B cell (primary cell): ENCODE results near the gene EHD4. TPM values are rescaled to one million over a fixed set of nuclear protein-coding genes. Genes with fewer than 3 reads are reported as not detected.

Experiments used
- ATAC-seq: fragments of 200-7000 bp; cut with Tn5 transposase; one replicate; pipeline ENCODE4 v1.10.0; 2021; ENCODE audit warnings: low read depth, mild to moderate bottlenecking, moderate number of reproducible peaks, moderate library complexity
- CTCF ChIA-PET: fragments of 350-600 bp; sonication (Branson Sonifier 250); formaldehyde crosslinking; loops from one replicate; lab custom pipeline; 2021; ENCODE audit warnings: antibody characterized with exemption, inconsistent platforms; lab: Charles Lee
- POLR2A ChIA-PET: fragments of 350-600 bp; sonication (Branson Sonifier 250); formaldehyde crosslinking; loops from one replicate; lab custom pipeline; 2021; ENCODE audit warnings: antibody characterized with exemption; lab: Charles Lee
- DNase-seq: peaks from one replicate; pipeline ENCODE4 v3.0.0; 2013
- H2AFZ ChIP-seq: 2 replicates; pipeline ENCODE4 v1.6.1; 2012; ENCODE audit warnings: mild to moderate bottlenecking, low read depth, low read length; ENCODE audit not compliant: insufficient read depth, poor library complexity, severe bottlenecking
- H3K27ac ChIP-seq, 2 donors: 1 replicate in 1 of 2; 2 replicates in 1 of 2; pipeline ENCODE4 v1.5.1; 2012 to 2013; ENCODE audit warnings: low read length in 2 of 2, mild to moderate bottlenecking in 2 of 2, moderate library complexity in 1 of 2
- H3K27me3 ChIP-seq, 4 experiments: fragments of 200-600 bp in 1 of 4; sonication (generic) in 1 of 4; replicated peaks in 1 of 4; 1 replicate in 2 of 4; 2 replicates in 2 of 4; pipeline versions ENCODE4 v1.6.1 to v1.7.0; 2013 to 2016; ENCODE audit warnings: low read length in 3 of 4, mild to moderate bottlenecking in 2 of 4, mixed read lengths in 1 of 4, moderate library complexity in 1 of 4; ENCODE audit not compliant: insufficient read depth in 4 of 4, control insufficient read depth in 3 of 4; ENCODE audit errors: control extremely low read depth in 1 of 4
- H3K36me3 ChIP-seq, 2 experiments: replicated peaks in 1 of 2; 1 replicate in 1 of 2; 2 replicates in 1 of 2; pipeline versions ENCODE4 v1.6.1 to v1.7.1; 2013; ENCODE audit warnings: low read length in 1 of 2; ENCODE audit not compliant: insufficient read depth in 2 of 2, control insufficient read depth in 1 of 2; ENCODE audit errors: control extremely low read depth in 1 of 2, extremely low read depth in 1 of 2
- H3K4me1 ChIP-seq, 2 donors: fragments of 200-600 bp in 1 of 2; sonication (generic) in 1 of 2; 1 replicate in 1 of 2; 2 replicates in 1 of 2; pipeline versions ENCODE4 v1.5.1 to v1.6.1; 2013 to 2017; ENCODE audit warnings: low read length in 2 of 2; ENCODE audit not compliant: control insufficient read depth in 2 of 2, insufficient read depth in 2 of 2
- H3K4me2 ChIP-seq: replicated peaks from 2 replicates; pipeline ENCODE3; 2012; ENCODE audit warnings: mild to moderate bottlenecking, low read depth, low read length; ENCODE audit not compliant: poor library complexity, severe bottlenecking
- H3K4me3 ChIP-seq, 5 experiments: fragments of 200-600 bp in 1 of 5; sonication (generic) in 1 of 5; 1 replicate in 3 of 5; 2 replicates in 2 of 5; pipeline versions ENCODE4 v1.5.1 to v1.7.0; 2011 to 2016; ENCODE audit warnings: low read length in 4 of 5, mild to moderate bottlenecking in 4 of 5, low read depth in 2 of 5, control low read depth in 1 of 5, moderate library complexity in 1 of 5; ENCODE audit not compliant: insufficient read depth in 1 of 5; ENCODE audit errors: control extremely low read depth in 1 of 5, extremely low read depth in 1 of 5
- H3K79me2 ChIP-seq: fragments of 200-600 bp; sonication (generic); one replicate; pipeline ENCODE4 v1.6.0; 2016; ENCODE audit warnings: low read length; ENCODE audit not compliant: control insufficient read depth, insufficient read depth
- H3K9ac ChIP-seq: fragments of 200-600 bp; sonication (generic); 2 replicates; pipeline ENCODE4 v1.6.1; 2017; ENCODE audit warnings: mild to moderate bottlenecking, low read length, moderate library complexity
- H3K9me3 ChIP-seq, 3 donors: one replicate each; pipeline versions ENCODE4 v1.6.1 to v1.7.1; 2013; ENCODE audit warnings: low read length in 2 of 3; ENCODE audit not compliant: control insufficient read depth in 2 of 3, insufficient read depth in 1 of 3; ENCODE audit errors: control extremely low read depth in 1 of 3
- H4K20me1 ChIP-seq: 2 replicates; pipeline ENCODE4 v1.6.0; 2012; ENCODE audit warnings: mild to moderate bottlenecking, low read length; ENCODE audit not compliant: insufficient read depth, control insufficient read depth, poor library complexity, severe bottlenecking
- H3K27ac Mint-ChIP-seq: one replicate; pipeline ENCODE4 v1.8.0; 2021; ENCODE audit warnings: mixed read lengths
- H3K27me3 Mint-ChIP-seq: one replicate; pipeline ENCODE4 v1.8.0; 2021; ENCODE audit warnings: mixed read lengths
- H3K4me1 Mint-ChIP-seq: one replicate; pipeline ENCODE4 v1.8.0; 2021; ENCODE audit warnings: mixed read lengths
- H3K4me3 Mint-ChIP-seq: one replicate; pipeline ENCODE4 v1.8.0; 2021; ENCODE audit warnings: mixed read lengths
- H3K9me3 Mint-ChIP-seq: one replicate; pipeline ENCODE4 v1.8.0; 2022; ENCODE audit warnings: mixed read lengths; ENCODE audit not compliant: insufficient read depth
- EZH2 ChIP-seq: IDR thresholded peaks from 2 replicates; pipeline ENCODE4 v1.6.1; 2012; ENCODE audit warnings: borderline replicate concordance, low read depth, mild to moderate bottlenecking, moderate library complexity, low read length; ENCODE audit not compliant: insufficient read depth, poor library complexity, severe bottlenecking
- WGBS: methylation state at CpG from one replicate; pipeline ENCODE4 v1.1.5; 2013; ENCODE audit warnings: missing lambda C conversion rate; ENCODE audit not compliant: insufficient coverage; 5-methylcytosine and 5-hydroxymethylcytosine counted together
- intact Hi-C: fragments of 100-400 bp; cut with micrococcal nuclease; formaldehyde crosslinking; loops from one replicate; pipeline ENCODE4 v1.10.0; 2022
- polyA plus RNA-seq: library from polyadenylated mRNA; depleted of rRNA; stranded (reverse); fragments of >200 nt; gene quantifications from 2 replicates; pipeline ENCODE4 v1.2.3, GENCODE V29; 2012
- total RNA-seq, 2 donors: library from RNA; stranded (reverse); fragments of 120-200 nt in 1 of 2; gene quantifications; 1 replicate in 1 of 2; 2 replicates in 1 of 2; pipeline versions ENCODE4 v1.2.3 to v1.2.4, GENCODE V29; 2013 to 2022
- TF ChIP-seq, protein P1 (sequence below): fragments of 200-600 bp; IDR thresholded peaks from one replicate; pipeline ENCODE4 v1.8.0; 2022; ENCODE audit warnings: antibody characterized with exemption, mild to moderate bottlenecking

The EHD4 gene
- total and polyA plus RNA-seq, 2 donors (not counting 1 experiment from before 2014, with no cell fraction given), result 3.1 to 12.7 TPM

DNA sequence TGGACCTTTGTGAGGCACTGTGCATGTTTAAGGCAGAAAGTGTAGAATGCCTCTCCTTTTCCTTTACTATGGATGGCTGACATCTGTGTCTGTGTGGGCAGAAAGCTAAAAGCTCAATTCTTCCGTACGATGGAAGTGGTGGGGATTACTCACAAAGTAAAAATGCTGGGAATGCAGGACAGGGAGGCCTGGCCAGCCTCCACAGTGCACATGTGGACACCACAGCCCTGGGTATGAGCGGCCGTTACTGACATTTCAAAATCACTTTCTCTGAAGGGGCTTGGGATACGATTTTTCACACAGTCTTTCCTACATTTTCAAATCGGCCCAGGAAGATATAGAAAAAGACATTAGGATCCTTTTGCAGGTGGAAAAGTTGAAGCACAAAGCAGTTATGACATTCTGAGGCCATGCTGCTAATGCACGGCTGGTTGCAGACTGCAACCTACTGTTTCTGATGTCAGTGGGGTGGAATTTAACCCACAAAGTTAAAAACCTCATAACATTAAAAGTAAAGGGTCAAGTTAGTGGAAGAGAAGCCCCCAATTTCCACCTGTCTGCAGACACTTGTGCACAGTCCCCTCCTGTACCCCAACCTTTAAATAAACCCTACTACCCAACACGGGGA lies 27.9 kb downstream of the EHD4 start:
- CTCF ChIA-PET, result no interaction called here
- Histone ChIP-seq H4K20me1 (no peaks in the 10 kb centered on the region), H3K4me1 (no peaks in the 10 kb centered on the region), H2AFZ (no peak overlapping the region), H3K36me3 (peaks cover 7 to 15% of the 10 kb centered on the region in 2 experiments), H3K27ac (no peak overlapping the region), H3K9ac (no peak overlapping the region), H3K4me2 (no peak overlapping the region), H3K4me3 (no peak overlapping the region), H3K79me2 (peaks cover 14% of the 10 kb centered on the region), H3K9me3 (no peaks in the 10 kb centered on the region), H3K27me3 (no peaks in the 10 kb centered on the region)
- intact Hi-C loops, result no loop called here
- no peak overlapping the region for H3K27ac Mint-ChIP-seq
- no peaks in the 10 kb centered on the region for H3K27me3 Mint-ChIP-seq
- POLR2A ChIA-PET, result no interaction called here
- H3K4me3 Mint-ChIP-seq, result no peak overlapping the region
- TF ChIP-seq, protein P1, sequence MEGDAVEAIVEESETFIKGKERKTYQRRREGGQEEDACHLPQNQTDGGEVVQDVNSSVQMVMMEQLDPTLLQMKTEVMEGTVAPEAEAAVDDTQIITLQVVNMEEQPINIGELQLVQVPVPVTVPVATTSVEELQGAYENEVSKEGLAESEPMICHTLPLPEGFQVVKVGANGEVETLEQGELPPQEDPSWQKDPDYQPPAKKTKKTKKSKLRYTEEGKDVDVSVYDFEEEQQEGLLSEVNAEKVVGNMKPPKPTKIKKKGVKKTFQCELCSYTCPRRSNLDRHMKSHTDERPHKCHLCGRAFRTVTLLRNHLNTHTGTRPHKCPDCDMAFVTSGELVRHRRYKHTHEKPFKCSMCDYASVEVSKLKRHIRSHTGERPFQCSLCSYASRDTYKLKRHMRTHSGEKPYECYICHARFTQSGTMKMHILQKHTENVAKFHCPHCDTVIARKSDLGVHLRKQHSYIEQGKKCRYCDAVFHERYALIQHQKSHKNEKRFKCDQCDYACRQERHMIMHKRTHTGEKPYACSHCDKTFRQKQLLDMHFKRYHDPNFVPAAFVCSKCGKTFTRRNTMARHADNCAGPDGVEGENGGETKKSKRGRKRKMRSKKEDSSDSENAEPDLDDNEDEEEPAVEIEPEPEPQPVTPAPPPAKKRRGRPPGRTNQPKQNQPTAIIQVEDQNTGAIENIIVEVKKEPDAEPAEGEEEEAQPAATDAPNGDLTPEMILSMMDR, result no peak
- no peak for TF ChIP-seq EZH2
- H3K9me3 Mint-ChIP-seq, result no peaks in the 10 kb centered on the region
- ATAC-seq (no peak), DNase-seq (no peak)
- H3K4me1 Mint-ChIP-seq, result no peaks in the 10 kb centered on the region
- WGBS, result 100% methylated on average over 2 of the region's 8 CpGs

DNA sequence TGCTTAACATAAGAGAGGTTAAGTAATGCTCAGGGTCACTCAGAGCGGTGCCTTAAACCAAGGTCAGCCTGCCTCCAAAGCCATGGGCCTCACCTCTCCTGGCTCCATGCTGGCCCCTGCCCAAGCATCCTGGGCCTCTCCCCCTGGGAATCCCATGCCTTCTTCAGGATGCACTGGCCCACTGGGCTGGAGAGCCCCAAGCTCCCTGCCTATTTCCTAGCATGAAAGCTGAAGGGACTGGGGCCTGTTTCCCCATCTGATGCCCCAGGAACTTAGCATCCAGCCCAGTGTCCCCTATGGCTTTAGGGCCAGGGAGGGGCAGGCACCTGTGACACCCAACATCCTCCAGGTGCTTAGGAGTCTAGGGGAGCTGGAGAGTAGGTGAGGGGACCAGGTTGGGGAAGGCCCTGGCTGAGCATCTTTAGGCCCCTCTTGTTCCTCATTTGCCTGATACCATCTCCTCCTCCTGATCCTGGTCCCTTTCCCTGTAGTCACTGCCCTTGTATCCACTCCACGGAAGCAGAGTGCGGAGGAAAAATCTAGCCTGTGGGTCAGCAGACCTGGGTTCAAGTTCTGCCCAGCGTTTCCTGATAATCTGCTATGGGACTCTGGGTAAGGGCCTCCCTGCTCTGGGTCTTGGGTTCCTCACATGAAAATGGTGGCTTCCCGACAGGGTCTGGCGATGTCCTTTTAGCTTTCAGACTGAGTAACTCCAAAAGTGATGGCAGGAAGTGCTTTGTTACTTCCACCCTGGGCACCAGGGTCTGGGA lies 28.6 kb downstream of the EHD4 start:
- no peaks in the 10 kb centered on the region for H3K4me1 ChIP-seq
- intact Hi-C loops, result no loop called here
- H3K27me3 Mint-ChIP-seq, result no peaks in the 10 kb centered on the region
- H3K27me3 ChIP-seq, result no peaks in the 10 kb centered on the region
- no peaks in the 10 kb centered on the region for H3K9me3 Mint-ChIP-seq
- H3K27ac ChIP-seq, result no peak overlapping the region
- POLR2A ChIA-PET, result no interaction called here
- H4K20me1 ChIP-seq, result no peaks in the 10 kb centered on the region
- 96% methylated on average over 5 of the region's 6 CpGs for WGBS
- no peak overlapping the region for H3K27ac Mint-ChIP-seq
- H3K4me2 ChIP-seq, result no peak overlapping the region
- TF ChIP-seq, protein P1, result no peak
- H3K4me3 Mint-ChIP-seq, result no peak overlapping the region
- no peak for DNase-seq
- no peak overlapping the region for H3K9ac ChIP-seq
- CTCF ChIA-PET, result no interaction called here
- no peak overlapping the region for H2AFZ ChIP-seq
- no peak for ATAC-seq
- H3K79me2 ChIP-seq, result peaks cover 14% of the 10 kb centered on the region
- H3K4me1 Mint-ChIP-seq, result no peaks in the 10 kb centered on the region
- no peak overlapping the region for H3K4me3 ChIP-seq
- H3K9me3 ChIP-seq, result no peaks in the 10 kb centered on the region
- peaks cover 7 to 15% of the 10 kb centered on the region in 2 experiments for H3K36me3 ChIP-seq
